Activated T-cell treated with anti-CD3 and anti-CD28 coated beads for 48 hours (primary cell): ENCODE measurements around the gene GOLGA6L25.
"Not testable (repeated sequence)": the region's sequence is repeated elsewhere in the genome, so short reads cannot be mapped to it uniquely, and the experiment has no call there.

Experiments
- DNase-seq: peaks from one replicate; pipeline ENCODE4 v3.0.0-alpha.2; 2020; ENCODE audit warnings: low read depth

The GOLGA6L25 gene, protein sequence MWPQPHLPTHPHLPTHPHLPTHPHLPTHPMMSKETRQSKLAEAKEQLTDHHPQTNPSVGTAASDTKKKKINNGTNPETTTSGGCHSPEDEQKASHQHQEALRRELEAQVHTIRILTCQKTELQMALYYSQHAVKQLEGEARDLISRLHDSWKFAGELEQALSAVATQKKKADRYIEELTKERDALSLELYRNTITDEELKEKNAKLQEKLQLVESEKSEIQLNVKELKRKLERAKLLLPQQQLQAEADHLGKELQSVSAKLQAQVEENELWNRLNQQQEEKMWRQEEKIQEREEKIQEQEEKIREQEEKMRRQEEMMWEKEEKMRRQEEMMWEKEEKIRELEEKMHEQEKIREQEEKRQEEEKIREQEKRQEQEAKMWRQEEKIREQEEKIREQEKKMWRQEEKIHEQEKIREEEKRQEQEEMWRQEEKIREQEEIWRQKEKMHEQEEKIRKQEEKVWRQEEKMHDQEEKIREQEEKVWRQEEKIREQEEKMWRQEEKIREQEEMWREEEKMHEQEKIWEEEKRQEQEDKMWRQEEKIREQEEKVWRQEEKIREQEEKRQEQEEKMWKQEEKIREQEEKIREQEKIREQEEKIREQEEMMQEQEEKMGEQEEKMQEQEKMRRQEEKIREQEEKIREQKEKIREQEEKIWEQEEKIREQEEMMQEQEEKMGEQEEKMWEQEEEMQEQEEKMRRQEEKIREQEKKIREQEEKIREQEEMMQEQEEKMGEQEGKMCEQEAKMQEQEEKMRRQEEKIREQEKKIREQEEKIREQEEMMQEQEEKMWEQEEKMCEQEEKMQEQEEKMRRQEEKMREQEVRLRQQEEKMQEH

DNA sequence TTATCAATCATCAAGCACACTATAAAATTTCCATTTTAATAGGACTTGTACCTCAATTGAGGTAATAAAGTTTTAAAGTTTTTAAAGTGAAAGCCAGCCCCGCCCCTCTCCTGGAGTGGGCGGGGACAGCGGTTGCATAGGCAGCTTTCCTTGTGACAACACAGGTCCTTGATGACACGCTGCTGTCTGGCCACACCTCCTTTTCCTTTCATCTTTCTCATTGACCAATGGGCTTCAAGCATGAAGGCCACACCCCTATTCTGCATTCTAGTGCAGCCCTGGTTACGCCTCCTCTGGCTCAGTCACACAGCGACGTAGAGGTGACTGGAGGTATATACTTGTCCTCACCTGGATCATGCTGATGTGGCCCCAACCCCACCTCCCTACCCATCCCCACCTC lies at the start of gene GOLGA6L25:
TSS of gene GOLGA6L25 (plus strand) at position 301 of the 400 bp plus-strand sequence. CDS start at position 362, 61 bp downstream.
- not testable (repeated sequence) for DNase-seq

DNA sequence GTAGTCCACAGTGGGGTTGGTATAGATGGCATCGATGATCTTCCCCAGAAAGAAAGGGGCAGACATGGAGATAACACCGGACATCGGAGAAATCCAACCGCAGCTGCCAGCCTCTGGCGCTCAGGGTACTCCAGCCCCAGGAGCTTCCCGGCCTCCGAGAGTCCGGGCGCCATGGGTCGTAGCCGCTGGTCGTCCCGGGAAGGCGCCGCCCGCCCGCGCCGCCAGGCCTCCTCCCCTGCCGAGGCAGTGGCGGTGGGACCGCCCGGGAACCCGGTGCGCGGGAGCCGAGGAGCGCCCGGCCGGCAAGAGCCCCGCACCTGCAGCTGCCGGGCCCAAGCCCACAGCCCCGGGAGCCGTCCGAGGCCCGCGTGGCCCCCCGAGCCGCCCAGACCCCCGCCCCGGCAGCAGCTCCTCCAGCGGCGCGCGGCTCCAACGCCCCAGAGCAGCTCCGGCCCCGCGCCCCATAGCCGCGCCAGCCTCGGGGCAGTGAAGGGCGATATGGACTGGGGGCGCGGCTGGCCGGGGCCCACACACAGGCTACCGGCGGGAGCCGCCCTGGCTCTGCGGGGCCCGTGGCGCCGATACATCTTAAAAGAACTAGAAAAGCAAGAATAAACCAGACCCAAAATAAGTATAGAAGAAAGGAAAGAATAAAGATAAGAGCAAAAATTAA lies 45.0 kb upstream of the GOLGA6L25 start:
- not testable (repeated sequence) for DNase-seq

DNA sequence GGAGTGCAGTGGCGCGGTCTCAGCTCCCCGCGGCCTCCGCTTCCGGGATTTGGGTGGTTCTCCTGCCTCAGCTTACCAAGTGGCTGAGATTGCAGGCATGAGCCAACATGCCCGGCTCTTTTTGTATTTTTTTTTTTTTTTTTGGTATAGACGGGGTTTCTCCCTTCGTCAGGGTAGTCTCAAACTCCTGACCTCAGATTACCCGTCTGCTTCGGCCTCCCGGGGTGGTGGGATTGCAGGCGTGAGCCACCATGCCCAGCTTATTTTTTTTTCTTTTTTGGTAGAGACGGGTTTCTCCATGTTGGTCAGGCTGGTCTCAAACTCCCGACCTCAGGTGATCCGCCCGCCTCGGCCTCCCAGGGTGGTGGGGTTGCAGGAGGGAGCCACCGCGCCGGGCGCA lies 39.2 kb upstream of the GOLGA6L25 start:
- not testable (repeated sequence) for DNase-seq

DNA sequence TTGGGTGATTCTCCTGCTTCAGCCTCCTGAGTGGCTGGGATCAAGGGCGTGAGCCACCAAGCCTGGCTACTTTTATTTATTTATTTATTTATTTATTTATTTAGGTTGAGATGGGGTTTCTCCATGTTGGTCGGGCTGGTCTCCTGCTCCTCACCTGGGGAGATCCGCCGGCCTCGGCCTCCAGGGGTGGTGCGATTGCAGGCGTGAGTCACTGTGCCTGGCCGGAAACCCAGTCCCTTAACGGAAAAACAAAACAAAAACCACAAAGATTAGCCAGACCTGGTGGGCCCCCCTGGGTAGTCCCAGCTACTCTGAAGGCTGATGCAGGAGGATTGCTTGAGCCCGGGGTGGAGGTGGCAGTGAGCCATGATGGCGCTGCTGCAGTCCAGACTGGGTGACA lies 38.2 kb upstream of the GOLGA6L25 start:
- not testable (repeated sequence) for DNase-seq

DNA sequence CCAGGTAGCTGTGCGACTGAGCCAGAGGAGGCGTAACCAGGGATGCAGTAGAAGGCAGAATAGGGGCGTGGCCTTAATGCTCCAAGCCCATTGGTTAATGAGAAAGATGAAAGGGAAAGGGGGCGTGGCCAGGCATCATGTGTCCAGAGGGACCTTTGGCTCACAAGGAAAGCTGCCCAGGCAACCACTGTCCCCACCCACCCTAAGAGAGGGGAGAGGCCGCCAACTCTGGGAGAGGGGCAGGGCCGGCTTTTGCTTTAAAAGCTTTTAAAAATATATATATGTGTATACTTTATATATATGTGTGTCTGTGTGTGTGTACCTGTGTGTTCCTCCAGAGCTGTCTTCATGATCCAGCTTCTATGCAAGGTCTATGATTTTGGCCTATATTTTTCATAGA lies 20.4 kb upstream of the GOLGA6L25 start, which contains the start of gene GOLGA8G:
TSS of gene GOLGA8G (minus strand) at position 18 of the 400 bp plus-strand sequence. CDS start 62 bp downstream, outside the sequence.
- not testable (repeated sequence) for DNase-seq

DNA sequence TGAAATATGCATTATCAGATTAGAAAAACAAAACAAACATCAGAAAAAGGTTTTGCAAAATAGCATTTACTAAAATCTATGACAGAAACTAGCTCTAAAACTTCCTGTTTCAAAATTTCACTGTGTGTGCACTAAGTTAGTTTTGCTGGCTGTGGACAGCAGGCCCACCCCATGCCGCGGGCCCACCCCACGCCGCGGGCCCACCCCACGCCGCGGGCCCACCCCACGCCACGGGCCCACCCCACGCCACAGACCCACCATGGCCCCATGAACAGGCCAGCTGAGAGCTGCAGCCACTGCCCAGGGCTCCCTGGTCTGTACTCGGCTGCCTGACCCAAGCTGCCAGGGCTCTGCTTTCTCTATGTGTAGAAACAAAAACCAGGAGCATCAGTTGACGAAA lies 20.0 kb downstream of the GOLGA6L25 start:
- not testable (repeated sequence) for DNase-seq

DNA sequence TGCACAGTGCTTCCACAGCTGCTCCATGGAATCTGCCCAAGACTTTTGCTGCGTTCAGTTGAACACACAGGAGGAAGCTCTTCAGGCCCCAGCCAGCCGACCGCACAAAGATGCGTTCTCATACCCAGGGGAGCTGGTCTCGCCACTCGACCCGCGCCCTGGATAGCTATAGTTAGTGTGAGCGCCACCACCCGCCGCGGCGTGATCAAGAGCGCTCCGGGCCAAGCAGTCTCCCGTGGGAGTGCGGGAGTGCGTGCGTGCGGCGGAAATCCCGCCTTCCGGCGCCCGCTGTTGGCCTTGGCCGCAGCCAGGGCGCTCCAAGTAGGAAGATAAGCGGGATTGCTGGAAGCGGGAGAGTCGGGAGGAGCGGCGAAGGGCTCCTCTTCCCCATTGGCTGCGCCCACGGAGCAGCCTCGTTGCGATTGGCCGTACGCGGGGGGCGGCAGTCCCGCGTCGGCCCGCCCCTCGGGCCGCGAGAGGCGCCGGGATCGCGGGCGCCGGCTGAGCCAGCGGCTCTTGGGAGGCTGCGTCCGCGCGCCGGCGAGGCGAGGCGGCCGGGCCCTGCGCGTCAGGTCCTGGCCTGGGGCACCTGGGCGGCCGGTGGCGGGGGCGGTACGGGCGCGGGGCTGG lies 35.7 kb downstream of the GOLGA6L25 start:
- not testable (repeated sequence) for DNase-seq

DNA sequence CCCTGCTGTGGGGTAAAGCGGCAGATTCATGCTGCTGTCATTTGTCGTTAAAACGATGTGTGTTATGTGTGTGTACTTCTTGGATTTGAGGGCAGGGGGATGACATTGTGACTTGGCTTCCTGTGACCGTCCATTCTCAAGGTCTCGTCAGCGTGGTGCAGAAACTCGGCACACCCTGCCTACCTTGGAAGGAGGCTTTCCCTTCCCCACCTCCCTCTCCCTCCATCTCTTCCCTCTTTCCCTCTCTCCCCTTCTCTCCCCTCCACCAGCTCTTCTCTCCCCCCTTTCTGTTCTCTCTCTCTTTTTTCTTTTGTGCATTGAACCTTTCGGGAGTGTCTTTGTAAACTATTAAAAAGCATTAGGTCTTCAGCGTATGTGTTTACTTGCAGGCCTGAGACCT lies 36.4 kb downstream of the GOLGA6L25 start:
- not testable (repeated sequence) for DNase-seq

DNA sequence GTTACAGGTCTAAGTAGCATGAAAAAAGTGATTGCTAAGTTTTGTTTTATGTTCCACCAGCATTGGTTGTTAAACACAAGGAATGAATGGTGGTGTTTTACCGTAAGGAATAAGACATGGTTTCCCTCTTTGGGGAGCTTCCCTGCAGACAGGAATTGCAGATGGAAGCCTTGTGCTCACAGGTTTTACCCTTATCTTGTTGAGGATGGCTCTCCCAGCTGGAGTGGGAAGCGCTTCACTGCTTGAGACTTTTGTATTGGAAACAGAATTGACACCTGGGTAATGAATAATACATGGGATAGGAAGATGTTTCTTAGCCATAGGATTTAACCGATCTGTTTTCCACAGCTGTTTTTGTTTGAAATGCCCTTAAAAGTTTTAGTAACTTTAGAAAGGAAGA lies 39.0 kb downstream of the GOLGA6L25 start:
- DNase-seq: not testable (repeated sequence)

DNA sequence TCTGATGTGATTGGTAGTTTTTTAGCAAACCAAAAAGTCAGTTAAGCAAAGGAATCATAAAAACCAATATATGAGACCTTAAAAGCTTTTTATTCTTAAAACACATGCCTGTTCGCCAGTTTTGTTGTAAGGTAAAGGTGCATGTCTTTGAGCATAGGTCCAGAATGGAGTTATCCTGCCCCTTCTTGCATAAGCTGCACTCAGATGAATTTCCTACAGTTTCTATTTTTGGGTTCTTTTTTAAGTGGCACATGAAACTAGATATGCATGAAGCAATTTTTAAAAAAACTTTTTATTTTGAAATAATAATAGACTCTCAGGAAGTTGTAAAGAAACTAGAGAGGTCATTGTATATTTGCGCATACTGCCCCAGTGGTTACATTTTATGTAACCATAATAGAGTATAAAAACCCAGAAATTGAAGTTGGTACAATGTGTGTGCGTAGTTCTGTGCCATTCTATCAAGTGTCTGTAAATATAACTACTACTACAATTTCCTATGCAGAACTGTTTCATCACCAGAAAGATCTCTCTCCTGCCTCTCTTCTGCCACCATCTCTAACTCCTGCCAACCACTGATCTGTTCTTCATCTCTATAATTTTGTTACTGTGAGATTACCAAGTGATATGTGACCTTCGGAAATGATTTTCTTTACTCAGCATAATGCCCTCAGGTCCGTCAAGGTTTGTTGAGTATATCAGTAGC lies 40.2 kb downstream of the GOLGA6L25 start:
- not testable (repeated sequence) for DNase-seq

DNA sequence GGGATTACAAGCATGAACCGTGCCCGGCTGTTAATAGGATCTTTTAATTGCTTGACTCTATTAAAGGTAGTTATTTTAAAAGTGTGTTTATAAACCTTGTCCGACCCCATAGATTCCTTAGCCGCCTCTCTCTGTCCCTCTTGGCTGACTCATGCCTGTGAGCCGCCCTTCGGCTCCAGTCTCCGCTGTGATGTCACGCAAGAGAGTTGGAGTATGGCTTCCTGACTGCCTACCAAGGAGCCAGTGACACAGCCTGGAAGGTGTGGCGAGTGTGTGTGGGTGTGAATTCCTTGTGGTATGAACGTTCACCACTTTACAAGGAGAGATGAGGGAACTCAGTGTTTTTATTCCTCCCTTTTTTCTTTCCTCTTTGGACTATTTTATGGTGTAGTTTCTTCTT lies 44.1 kb downstream of the GOLGA6L25 start:
- not testable (repeated sequence) for DNase-seq

DNA sequence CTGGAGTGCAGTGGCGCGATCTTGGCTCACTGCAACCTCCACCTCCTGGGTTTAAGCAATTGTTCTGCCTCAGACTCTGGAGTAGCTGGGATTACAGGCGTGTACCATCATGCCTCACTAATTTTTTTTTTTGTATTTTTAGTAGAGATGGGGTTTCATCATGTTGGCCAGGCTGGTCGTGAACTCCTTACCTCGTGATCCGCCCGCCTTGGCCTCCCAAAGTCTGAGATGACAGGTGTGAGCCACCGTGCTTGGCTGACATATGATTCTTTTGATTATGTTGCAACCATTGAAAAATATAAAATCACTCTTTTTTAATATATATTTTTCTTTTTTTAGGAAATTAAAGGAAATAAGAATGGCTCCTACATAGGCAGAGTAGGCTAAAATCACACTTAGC lies 44.8 kb downstream of the GOLGA6L25 start:
- DNase-seq: not testable (repeated sequence)

DNA sequence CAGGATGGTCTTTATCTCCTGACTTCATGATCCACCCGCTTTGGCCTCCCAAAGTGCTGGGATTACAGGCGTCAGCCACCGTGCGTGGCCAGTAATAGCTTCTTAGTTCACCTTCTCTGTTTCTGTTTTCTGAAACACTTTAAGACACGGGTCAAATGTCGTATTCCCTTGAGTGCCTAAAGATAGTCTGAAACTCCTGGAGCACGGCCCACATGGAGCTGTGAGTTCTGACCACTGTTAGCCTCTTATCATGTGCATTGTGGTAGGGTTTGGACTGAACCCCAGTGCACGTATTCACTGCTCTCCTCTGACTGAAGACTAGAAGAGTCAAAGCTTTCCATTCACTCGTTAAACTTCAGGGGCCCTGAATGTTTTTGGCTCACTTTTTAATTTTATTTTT lies 48.8 kb downstream of the GOLGA6L25 start:
- not testable (repeated sequence) for DNase-seq
